Gastrocnemius medialis (tissue), 4 donors: ENCODE measurements around the gene MAST4.

Source experiments
- CTCF ChIP-seq, 5 experiments: fragments of 450-650 bp in 3 of 5; fragments of 200-600 bp in 2 of 5; sonication (generic) in 2 of 5; IDR thresholded peaks in 4 of 5; conservative IDR thresholded peaks in 1 of 5; 1 replicate in 4 of 5; 2 replicates in 1 of 5; pipeline ENCODE4 v1.5.1; 2016 to 2019; ENCODE audit warnings: antibody characterized with exemption in 5 of 5, mild to moderate bottlenecking in 3 of 5, moderate library complexity in 3 of 5
- POLR2A ChIP-seq, 2 donors: fragments of 450-650 bp; IDR thresholded peaks; one replicate each; pipeline ENCODE4 v1.6.1; 2017; ENCODE audit warnings: antibody characterized with exemption in 2 of 2, mild to moderate bottlenecking in 2 of 2, moderate library complexity in 2 of 2

GRCh38 chr5:66958201-66958979 lies 362.2 kb downstream of the MAST4 start:
- TF ChIP-seq CTCF (IDR thresholded peaks at IDR 0.05 in 4 of 5, conservative IDR thresholded peaks at IDR 0.05 in 1 of 5) = no peak
- no peak for TF ChIP-seq POLR2A (IDR thresholded peaks at IDR 0.05)
